Renal cortical epithelial cell (primary cell): ENCODE measurements around the gene IL19. TPM values are rescaled to one million over a fixed set of nuclear protein-coding genes. Genes with fewer than 3 reads are reported as not detected.

ENCODE experiments used
- DNase-seq: peaks from one replicate; pipeline ENCODE4 v3.0.0-alpha.2; 2011; ENCODE audit warnings: low read depth
- total RNA-seq: library from RNA; depleted of rRNA; stranded (reverse); fragments of >200 nt; gene quantifications from 2 replicates; pipeline ENCODE4 v1.2.3, GENCODE V29; 2014

The IL19 gene, protein sequence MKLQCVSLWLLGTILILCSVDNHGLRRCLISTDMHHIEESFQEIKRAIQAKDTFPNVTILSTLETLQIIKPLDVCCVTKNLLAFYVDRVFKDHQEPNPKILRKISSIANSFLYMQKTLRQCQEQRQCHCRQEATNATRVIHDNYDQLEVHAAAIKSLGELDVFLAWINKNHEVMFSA
- total RNA-seq = not detected in 2 replicates

DNA sequence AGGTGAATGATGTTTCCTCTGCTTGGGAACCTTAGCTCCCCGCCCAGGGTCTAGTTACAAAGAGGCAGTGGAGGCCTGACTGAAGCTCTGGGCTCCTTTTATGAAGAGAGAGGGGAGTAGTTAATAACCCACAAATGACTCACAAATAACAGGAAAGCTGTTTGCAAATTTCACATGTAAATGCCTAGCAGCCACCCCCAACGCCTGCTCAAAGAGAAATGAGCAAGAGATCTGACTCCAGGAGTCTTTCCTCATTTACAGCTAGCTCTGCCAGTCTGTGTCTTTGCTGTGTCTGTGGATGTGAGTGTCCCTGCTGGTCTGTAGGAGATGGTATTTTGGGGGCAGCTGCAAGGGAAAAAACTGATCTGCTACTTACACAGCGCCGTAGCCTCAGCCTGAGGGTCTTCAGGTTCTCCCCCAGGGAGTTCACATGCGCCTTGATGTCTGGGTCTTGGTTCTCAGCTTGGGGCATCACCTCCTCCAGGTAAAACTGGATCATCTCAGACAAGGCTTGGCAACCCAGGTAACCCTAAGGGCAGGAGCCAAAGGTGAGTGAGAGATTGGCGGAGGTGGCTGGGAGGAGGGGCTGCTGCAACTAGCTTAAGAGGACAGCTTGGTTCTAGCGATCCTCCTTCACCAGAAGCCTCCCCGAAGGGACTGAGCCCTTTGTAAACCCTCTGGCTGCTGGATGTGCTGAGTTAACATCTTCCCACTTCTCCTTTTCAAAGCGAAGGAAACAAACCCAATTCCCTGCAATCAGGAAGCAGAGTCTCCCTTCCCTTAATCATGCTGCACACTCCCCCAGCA, at the start of gene IL19:
Gene IL19, plus strand, starts transcription at position 243 of the 807 bp plus-strand sequence. CDS start 65,890 bp downstream, outside the sequence.
- DNase-seq = peak; percentile 96

DNA sequence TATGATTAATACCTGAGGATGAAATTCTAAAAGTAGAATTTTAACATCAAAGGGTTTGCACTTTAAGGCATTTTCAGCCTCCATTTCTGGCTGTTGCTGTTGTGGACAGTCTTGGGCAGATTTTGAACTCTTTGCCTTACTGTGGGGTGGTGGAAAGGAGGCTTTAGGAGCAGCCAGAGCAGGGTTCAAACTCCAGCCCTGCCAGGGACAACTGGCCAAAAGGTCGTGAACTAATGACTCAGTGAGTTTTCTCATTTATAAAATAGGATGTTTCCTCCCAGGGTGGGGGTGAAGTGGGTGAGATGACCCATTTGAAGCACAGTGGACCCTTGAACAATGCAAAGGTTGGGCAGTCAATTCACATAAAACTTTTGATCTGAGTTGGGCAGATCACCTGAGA, 49.1 kb upstream of the IL19 start:
- no peak for DNase-seq

DNA sequence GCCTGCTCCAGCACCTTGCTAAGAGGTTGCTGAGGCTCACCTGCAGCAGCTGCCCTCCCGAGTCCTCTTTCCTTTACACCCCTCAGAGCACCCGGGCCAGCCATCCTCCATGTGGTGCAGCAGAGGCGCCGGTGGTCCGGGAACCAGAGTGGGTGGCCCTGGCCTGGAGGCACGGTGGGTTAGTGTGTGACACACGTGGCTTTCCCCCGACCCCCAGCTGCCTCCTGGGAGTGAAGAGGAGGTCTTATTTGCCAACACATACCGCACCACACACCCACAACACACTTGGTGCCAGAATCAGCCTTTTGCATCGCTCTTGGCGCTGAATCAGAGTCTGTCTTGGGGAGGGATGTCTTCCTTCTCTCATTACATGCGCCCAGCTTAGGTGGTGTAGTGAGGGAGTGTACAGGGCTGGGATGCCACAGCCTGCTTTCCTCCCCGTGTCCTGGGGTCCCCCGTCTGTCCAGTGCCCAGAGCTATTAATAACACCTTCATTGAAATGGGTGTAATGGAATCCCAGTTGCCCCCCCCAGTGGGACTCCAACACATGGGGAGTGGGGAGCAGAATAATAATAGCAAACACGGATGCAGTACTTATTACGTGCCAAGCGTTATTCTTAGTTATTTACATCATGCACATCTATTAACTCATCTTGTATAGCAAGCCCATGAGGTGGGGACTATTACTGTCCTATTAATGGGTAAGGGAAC, 47.7 kb upstream of the IL19 start:
- DNase-seq = no peak

DNA sequence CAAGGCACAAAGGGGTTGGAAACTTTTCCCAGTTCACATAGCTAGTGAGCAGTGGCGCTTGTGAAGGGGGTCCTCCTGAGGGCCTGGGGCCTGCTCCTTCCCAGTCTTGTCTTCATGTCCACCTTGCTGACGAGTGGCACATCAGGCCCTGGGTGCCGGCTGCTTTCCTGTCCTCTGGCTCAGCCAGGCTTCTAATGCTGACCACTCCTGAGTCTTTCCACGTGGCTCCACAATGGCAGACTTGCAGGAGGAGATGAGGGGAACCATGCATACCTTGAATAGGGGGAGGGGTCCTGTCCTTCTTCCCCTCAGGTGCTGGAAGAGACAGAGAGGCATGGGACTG, 47.1 kb upstream of the IL19 start:
- DNase-seq = no peak

DNA sequence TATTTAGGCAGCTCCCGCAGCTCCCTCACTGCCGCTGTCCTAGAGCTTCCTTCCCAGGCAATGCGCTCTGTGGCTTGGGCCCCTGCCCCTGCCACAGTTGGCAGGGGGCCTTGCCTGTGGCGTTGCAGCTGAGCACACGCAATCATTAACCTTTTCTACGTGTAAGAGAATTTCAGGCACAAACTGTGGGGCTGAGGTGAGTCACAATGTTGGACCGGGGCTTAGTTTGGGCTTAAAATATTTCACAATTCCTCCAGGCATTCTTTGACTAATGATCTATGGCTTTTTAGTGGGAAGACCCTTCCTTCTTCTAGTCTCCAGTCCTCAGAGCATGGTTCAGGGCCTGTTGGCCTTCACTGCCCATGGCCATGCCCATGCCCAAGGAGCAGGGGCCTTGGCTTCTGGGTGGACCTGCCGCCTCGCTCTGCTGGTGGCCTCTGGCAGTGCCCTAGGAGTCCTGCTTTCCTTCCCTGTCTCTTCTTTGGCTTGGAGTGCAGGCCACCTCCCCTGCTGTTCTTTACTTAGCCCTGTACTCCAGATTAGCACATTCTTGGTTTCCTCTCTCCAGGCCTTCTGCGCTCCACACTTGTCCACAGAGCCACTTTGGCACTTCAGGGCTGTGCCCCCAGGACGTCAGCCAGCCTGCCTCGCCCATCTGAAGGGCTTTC, 46.6 kb upstream of the IL19 start:
- peak; percentile 99 for DNase-seq

DNA sequence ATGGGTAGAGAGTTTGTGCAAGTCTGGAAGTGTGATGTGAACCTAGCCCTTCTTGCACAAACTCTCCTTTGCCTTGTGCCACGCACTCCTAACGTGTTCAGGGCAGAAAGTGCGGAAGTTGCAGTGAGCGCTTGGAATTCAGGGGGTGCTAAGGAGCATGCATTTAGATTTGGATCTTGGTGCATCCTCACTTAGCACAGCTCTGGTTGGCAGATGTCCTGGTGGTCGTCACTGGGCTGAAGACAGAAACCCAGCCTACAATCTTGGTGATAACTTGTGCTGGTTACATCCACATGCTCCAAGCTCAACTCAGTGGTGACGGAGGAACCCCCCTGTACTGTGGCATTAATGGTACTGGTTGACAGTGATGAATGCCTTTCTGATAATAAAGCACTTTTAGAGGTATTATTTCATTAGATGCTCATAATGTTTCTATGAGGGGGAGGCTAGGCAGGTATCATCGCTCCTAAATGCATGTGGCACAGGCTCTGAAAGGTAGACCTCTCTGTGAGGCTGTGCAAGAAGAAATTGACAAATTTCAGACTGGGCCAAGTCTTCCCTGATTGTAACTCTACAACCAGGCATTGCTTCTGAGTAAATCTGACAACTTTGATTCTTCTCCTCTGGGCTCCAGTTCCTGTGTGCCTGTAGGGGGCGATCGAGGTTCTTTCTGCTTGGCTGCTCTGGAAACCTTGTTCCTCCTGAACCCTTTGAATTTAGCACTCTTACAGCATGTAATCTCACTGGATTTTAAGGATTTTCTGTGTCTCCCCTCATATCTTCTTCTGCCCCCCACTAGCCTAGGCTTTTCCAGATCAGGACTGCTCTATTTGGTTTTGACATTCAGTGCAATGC, 45.2 kb upstream of the IL19 start:
- no peak for DNase-seq

DNA sequence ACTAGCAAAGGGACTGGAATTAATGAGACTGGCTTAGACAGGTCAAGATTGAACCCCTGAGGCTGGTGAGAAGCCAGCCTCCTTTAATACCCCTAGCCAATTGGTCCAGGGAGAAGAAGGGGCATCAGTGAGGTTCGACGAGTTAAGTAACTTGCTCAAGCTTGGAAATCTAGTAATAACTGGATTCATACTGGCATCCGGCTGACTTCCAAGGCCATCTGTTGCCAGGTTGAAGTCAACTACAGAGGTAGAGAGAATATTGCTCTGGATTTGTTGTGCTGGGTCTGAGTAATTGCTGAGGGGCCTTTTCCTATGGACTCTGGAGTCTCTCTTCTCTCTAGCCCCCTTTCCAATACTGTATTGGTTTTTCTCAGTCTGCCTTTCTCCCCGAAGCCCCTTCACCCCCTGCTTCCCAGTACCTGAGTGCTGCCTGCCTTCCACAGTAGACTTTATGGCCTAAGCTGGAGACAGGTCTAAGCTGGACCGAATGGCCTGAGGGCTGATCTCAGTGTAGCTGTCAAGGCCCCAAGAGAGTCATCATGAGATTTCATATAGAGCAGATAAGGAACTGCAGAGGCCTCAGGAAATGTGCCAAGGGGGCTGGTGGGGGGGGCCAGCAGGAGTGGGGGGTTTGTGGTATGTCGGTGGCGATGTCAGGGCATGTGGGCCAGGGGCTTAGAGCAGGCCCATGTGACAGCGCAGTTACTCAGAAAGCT, 42.4 kb upstream of the IL19 start:
- no peak for DNase-seq

DNA sequence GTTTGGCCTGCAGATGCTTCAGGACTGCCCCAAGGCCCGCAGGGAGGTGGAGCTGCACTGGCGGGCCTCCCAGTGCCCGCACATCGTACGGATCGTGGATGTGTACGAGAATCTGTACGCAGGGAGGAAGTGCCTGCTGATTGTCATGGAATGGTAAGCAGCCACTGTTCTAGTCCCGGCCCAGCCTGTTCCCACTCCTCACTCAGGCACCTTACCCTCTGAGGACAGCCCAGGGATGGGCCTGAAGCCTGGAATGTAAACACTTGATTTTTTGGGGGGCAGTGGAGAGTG, 41.9 kb upstream of the IL19 start:
- DNase-seq = no peak

DNA sequence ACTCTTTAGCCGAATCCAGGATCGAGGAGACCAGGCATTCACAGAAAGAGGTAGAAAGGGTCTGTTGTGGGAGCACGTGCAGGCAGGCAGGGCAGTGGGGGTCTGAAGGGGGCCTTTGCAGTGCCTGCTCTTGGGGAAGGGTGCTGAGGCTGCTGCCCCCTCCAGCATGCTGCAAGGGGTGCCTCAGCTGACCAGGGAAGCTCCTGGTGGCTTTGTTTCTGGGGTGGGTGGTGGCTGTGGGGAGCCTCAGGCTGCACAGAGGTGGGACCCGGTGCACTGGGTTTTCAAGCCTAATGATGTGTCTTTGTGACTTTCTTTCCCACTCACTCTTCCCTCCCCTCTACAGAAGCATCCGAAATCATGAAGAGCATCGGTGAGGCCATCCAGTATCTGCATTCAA, 41.5 kb upstream of the IL19 start:
- no peak for DNase-seq

DNA sequence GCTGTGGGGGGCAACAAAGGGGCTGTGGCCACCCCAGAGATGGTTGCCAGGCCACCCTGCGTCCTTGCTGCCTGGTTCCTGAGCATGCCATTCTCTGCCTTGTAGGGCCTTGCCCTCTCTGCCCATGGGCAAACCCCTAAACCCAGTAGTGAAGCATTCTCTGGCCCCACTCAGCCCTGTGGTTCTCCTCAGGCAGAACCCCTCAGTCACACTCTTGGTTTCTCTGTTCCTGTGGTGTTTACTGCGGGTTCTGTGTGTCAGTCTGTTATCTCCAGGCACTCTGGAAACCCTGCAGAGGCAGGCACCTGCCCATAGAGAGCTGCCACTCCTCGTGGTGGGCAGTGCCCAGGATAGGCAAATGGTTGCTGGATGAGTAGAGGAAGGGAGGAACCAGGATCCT, 41.1 kb upstream of the IL19 start:
- DNase-seq = no peak

DNA sequence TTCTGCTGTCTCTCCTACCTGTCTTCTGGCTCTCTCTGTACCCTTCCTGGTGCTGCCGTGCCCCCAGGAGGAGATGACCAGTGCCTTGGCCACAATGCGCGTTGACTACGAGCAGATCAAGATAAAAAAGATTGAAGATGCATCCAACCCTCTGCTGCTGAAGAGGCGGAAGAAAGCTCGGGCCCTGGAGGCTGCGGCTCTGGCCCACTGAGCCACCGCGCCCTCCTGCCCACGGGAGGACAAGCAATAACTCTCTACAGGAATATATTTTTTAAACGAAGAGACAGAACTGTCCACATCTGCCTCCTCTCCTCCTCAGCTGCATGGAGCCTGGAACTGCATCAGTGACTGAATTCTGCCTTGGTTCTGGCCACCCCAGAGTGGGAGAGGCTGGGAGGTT, 38.1 kb upstream of the IL19 start:
- DNase-seq = no peak

DNA sequence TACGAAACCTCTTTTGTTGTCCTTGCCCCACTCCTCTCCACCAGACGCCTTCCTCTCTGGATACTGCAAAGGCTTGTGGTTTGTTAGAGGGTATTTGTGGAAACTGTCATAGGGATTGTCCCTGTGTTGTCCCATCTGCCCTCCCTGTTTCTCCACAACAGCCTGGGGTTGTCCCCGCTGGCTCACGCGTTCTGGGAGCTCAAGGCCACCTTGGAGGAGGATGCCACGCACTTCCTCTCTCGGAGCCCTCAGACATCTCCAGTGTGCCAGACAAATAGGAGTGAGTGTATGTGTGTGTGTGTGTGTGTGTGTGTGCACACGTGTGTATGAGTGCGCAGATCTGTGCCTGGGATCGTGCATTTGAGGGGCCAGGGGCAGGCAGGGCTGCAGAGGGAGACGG, 37.6 kb upstream of the IL19 start:
- no peak for DNase-seq

DNA sequence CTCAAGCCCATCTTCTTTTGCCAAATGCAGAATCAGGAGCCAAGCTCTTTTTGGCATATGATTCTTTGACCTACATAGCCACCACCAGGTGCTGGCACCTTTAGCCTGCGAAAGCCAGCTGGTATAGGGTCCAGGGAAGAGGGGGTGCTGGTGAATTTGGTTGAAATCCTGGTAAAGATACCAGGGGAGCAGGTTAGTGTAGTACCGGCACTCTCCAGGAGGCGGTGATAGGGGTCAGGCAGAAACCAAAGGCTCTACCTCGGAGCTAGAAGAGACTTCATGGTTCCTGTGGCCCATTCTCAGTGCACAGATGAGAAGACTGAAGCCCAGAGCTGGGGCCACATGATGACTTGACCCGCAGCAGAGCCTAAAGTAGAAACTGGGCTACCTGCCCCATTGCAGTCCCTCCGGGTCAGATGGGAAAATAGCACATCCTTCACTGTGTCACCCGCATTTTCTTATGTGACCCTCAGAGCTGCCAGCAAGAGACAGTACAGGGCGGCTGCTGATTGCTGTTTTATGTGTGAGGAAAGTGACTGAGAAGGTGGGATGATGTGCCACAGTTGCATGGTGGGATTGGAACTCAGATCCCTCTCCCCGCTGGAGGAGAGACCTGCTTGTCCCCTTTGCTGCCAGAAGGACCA, 36.0 kb upstream of the IL19 start:
- DNase-seq = no peak

DNA sequence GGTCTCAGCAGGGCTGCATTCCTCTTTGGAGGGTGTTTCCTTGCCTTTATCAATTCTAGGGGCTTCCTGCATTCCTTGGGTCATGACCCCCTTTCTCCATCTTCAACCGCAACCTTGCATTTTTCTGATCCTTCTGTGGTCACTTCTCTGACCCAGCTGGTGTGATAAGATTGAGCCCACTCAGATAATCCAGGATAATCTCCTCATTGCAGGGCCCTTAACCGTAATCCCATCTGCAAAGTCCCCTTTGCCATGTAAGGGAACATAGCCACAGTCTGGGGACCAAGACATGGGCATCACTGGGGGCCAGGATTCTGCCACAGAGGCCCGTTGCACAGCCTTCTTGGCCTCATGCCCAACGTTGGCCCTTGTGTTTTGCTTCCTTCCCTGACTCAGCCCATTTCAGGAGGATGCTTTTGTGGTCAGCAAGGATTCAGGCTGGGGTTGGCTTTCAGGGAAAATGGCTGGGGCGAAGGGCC, 35.0 kb upstream of the IL19 start:
- DNase-seq = no peak

DNA sequence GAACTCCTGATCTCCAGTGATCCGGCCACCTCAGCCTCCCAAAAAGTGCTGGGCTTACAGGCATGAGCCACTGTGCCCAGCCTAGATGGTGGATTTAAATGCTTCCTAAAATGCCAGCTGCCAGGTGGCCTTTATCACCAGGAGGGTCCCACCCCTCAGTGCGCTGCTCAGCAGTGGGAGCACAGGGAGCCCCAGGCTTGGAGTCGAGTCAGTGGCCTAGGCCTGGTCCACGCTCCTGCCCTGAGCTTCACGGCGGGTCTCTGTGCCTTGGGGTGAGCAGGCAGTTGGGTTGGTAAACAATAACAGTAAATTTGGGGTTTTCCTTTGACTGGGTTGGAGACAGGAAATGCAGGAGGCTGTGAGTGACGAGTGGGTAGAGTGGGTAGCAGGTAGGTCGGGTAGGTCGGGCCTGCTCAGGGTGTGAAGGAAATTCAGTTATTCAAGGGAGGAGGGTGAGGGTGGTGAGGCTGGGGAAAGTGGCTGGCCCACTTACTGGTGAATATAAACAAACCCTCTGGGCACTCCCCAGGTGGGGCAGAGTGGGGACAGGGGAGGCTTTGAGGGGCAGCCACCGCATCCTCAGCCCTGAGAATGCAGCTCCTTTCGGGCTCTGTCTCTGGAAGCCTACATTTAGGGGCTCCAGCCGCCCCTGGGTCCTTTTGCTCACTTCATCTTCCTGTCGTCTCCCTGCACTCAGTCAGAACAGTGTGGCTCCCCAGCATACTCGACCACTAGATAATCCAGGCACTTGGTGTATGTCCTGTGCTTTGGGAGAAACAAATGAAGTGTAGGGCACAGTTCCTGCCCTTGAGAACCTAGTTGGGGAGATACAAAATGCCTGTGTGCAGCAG, 33.5 kb upstream of the IL19 start:
- DNase-seq = no peak

DNA sequence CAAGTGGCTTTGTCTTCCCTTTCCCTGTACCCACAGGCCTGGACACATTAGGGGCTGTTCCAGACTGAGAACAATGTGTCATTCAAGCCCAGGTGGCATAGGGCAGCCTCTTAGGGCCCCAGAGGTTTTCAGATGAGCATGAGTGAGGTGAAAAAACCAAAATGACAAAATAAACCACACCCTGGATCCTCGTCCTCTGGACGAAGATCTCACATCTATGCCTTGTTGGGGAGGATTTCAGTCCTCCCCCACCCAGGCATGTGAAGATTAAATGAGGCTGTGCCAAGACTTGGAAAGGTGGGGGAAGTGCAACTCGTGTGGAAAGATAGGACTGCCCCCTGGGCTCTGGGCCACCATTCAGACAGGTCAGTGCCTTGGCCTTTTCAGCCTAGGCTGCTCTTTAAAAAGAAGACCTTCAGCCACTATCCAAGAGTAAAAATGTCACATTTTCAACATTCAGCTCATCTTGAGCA, 32.8 kb upstream of the IL19 start:
- DNase-seq = no peak

DNA sequence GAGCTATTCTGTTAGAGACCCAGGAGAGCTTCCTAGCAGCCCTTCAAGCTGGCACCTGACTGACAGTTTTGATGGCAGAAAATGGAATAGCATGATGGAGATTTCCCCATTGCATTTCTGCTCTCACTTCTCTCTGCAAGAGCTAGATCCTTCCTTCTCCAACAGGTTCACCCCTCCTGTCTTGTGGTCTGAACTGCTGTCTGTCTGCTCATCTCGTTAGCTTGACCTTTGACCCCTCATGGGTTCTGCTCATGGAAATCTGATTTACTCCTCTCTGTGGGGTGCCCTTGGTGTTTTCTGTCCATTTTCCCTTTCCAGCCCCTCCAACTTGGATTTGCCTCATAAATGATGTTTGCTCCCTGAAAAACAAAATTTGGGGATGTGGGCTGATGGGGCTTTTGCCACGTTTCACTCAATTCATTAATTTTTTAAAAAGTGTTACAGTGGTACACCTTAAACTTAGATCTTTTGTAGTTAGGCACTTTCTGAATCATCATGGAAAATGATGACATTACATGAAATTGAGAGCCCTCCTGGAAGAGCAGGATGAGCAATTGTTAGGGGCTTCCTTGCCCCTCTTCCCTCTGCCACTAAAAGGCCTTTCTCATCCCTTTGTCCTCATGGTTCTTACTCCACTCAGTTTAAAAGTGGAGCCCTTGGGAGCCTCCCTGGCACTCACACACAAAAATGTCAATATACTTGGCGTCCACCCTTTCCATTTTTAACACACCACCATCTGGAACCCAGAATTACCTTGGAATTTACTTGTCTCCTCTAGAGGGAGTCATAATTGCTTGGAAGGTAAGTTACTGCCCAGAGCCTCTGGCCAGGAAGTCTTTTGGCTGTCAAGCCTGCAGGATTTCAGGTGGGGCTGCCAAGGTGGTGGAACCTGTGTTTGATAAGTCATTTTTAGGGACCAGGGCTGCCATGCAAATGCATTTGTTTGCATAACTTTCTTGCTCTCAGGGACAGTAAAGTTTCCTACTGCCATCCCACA, 31.9 kb upstream of the IL19 start:
- DNase-seq = peak; percentile 52

DNA sequence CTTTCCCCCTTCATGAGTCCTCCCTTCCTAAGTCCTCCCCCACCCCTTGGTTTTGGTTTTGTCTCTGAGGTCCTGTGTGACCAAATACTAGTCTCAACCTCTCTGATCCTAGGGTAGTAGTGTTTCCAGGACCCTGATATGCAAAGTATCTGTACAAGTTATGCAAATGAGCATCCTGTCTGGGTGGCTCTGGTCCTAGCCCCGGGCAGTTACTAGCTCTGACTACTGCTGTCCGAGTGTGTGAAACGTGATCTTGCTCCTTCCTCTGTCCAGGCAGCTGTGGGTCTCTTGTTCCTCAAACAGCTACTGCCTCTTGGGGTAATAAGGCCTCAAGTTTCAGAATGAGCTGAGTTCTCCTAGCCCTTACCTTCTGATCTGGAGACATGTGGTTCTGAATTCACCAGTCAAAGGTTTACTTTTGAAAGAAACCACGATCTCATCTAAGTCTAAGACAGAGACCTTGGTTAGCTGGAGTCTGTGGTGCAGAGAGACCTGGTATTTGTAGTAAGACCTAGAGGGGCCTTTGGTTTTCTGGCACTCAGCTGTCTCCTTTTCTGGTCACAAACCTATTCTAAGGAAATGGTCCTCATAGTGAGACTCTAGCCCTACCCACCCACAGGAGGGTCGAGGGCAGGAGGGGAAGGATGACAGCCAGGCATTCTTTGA, 31.0 kb upstream of the IL19 start:
- peak; percentile 52 for DNase-seq
